ENCODE measurements around the gene HS3ST4. TPM values are rescaled to one million over a fixed set of nuclear protein-coding genes. Genes with fewer than 3 reads are reported as not detected.

Gene HS3ST4
- total and polyA plus RNA-seq, 2 donors (not counting 1 experiment from before 2014, with no cell fraction given): not detected

- 0% methylated on average over 1 of the region's 3 CpGs for WGBS (ENCODE audit: insufficient coverage)
- Histone ChIP-seq H3K4me1 (ENCODE audit: control insufficient read depth in 2 of 2, insufficient read depth in 2 of 2, low read length in 2 of 2) (no peaks in the 10 kb centered on the region), H3K79me2 (ENCODE audit: control insufficient read depth, insufficient read depth, low read length) (no peaks in the 10 kb centered on the region), H3K27ac (ENCODE audit: low read length in 2 of 2) (no peak overlapping the region), H3K27me3 (replicated peaks in 1 of 4; ENCODE audit: control extremely low read depth in 1 of 4, control insufficient read depth in 3 of 4, insufficient read depth in 4 of 4, low read length in 3 of 4) (no peaks in the 10 kb centered on the region), H3K4me3 (ENCODE audit: control extremely low read depth in 1 of 5, extremely low read depth in 1 of 5, insufficient read depth in 1 of 5, low read depth in 2 of 5, low read length in 4 of 5) (no peak overlapping the region), H3K4me2 (replicated peaks; ENCODE audit: low read depth, low read length, poor library complexity, severe bottlenecking) (no peak overlapping the region), H3K9ac (ENCODE audit: low read length) (no peak overlapping the region), H4K20me1 (ENCODE audit: control insufficient read depth, insufficient read depth, low read length, poor library complexity, severe bottlenecking) (no peaks in the 10 kb centered on the region), H3K36me3 (replicated peaks in 1 of 2; ENCODE audit: control extremely low read depth in 1 of 2, control insufficient read depth in 1 of 2, extremely low read depth in 1 of 2, insufficient read depth in 2 of 2, low read length in 1 of 2) (no peaks in the 10 kb centered on the region), H3K9me3 (ENCODE audit: control extremely low read depth in 1 of 3, control insufficient read depth in 2 of 3, insufficient read depth in 1 of 3, low read length in 2 of 3) (no peaks in the 10 kb centered on the region), H2AFZ (ENCODE audit: insufficient read depth, low read depth, low read length, poor library complexity, severe bottlenecking) (no peak overlapping the region)
- Mint-ChIP-seq H3K9me3 (ENCODE audit: insufficient read depth) (no peaks in the 10 kb centered on the region), H3K4me1 (no peaks in the 10 kb centered on the region), H3K27ac (no peak overlapping the region), H3K4me3 (no peak overlapping the region), H3K27me3 (no peaks in the 10 kb centered on the region)
- ChIA-PET POLR2A (no interaction called here), CTCF (no interaction called here)
- DNase-seq: no peak
- intact Hi-C loops (cut with micrococcal nuclease): no loop called here
- TF ChIP-seq EZH2 (IDR thresholded peaks at IDR 0.05; ENCODE audit: borderline replicate concordance, insufficient read depth, low read depth, low read length, poor library complexity, severe bottlenecking) (no peak), CTCF (IDR thresholded peaks at IDR 0.05) (no peak)
- no peak for ATAC-seq (ENCODE audit: low read depth)
Observed at GRCh38 chr16:25950586-25951281, 259.0 kb downstream of the HS3ST4 start.

- no peaks in the 10 kb centered on the region for H3K27me3 ChIP-seq (replicated peaks in 1 of 4; ENCODE audit: control extremely low read depth in 1 of 4, control insufficient read depth in 3 of 4, insufficient read depth in 4 of 4, low read length in 3 of 4)
- Mint-ChIP-seq H3K4me1 (no peaks in the 10 kb centered on the region), H3K27me3 (peaks cover 4% of the 10 kb centered on the region), H3K4me3 (no peak overlapping the region), H3K27ac (no peak overlapping the region), H3K9me3 (ENCODE audit: insufficient read depth) (no peaks in the 10 kb centered on the region)
- H3K4me3 ChIP-seq (ENCODE audit: control extremely low read depth in 1 of 5, extremely low read depth in 1 of 5, insufficient read depth in 1 of 5, low read depth in 2 of 5, low read length in 4 of 5): no peak overlapping the region
- no peaks in the 10 kb centered on the region for H3K4me1 ChIP-seq (ENCODE audit: control insufficient read depth in 2 of 2, insufficient read depth in 2 of 2, low read length in 2 of 2)
- no peak overlapping the region for H2AFZ ChIP-seq (ENCODE audit: insufficient read depth, low read depth, low read length, poor library complexity, severe bottlenecking)
- DNase-seq (no peak), ATAC-seq (ENCODE audit: low read depth) (no peak)
- H3K27ac ChIP-seq (ENCODE audit: low read length in 2 of 2): no peak overlapping the region
- intact Hi-C loops (cut with micrococcal nuclease): no loop called here
- no peaks in the 10 kb centered on the region for H3K36me3 ChIP-seq (replicated peaks in 1 of 2; ENCODE audit: control extremely low read depth in 1 of 2, control insufficient read depth in 1 of 2, extremely low read depth in 1 of 2, insufficient read depth in 2 of 2, low read length in 1 of 2)
- TF ChIP-seq EZH2 (IDR thresholded peaks at IDR 0.05; ENCODE audit: borderline replicate concordance, insufficient read depth, low read depth, low read length, poor library complexity, severe bottlenecking): no peak
- TF ChIP-seq CTCF (IDR thresholded peaks at IDR 0.05): no peak
- 71% methylated on average over 1 of the region's 1 CpG for WGBS (ENCODE audit: insufficient coverage)
- no peaks in the 10 kb centered on the region for H3K79me2 ChIP-seq (ENCODE audit: control insufficient read depth, insufficient read depth, low read length)
- ChIA-PET POLR2A (no interaction called here), CTCF (no interaction called here)
- no peak overlapping the region for H3K9ac ChIP-seq (ENCODE audit: low read length)
- no peaks in the 10 kb centered on the region for H4K20me1 ChIP-seq (ENCODE audit: control insufficient read depth, insufficient read depth, low read length, poor library complexity, severe bottlenecking)
- no peaks in the 10 kb centered on the region for H3K9me3 ChIP-seq (ENCODE audit: control extremely low read depth in 1 of 3, control insufficient read depth in 2 of 3, insufficient read depth in 1 of 3, low read length in 2 of 3)
- no peak overlapping the region for H3K4me2 ChIP-seq (replicated peaks; ENCODE audit: low read depth, low read length, poor library complexity, severe bottlenecking)
Observed at GRCh38 chr16:25951999-25952398, 260.2 kb downstream of the HS3ST4 start.

Data from B cell (primary cell).